ENCODE measurements around the gene SOAT1.

The SOAT1 gene

DNA sequence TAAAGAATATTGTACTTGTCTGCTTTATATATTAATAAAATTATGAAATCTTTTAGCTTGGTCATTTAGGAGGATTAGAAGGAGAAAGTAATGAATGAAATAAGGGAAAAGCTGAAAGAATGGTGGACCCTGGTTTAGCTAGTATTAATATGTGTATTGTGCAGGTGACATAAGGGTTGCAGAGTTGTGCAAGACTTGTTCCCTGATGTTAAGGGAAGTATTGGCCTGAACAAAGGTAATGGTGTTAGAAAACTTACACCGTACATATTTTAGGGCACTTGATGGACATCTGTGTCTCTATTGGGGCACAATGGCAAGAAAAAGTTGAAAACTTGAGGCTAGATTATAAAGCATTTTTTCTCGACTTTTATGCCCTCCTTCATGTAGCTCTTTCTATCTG, 32.2 kb downstream of the SOAT1 start:
- TF ChIP-seq TAF1 (IDR thresholded peaks at IDR 0.05; ENCODE audit: borderline replicate concordance, insufficient read depth, low read length) (no peak), FOXP2 (optimal IDR thresholded peaks at IDR 0.05; ENCODE audit: borderline replicate concordance, extremely low read depth, extremely low read length, insufficient read depth) (no peak), SIN3A (IDR thresholded peaks at IDR 0.05; ENCODE audit: borderline replicate concordance, insufficient read depth, low read length) (no peak), POLR2AphosphoS5 (IDR thresholded peaks at IDR 0.05; ENCODE audit: low read depth, low read length) (no peak)
- TF ChIP-seq, protein P1, sequence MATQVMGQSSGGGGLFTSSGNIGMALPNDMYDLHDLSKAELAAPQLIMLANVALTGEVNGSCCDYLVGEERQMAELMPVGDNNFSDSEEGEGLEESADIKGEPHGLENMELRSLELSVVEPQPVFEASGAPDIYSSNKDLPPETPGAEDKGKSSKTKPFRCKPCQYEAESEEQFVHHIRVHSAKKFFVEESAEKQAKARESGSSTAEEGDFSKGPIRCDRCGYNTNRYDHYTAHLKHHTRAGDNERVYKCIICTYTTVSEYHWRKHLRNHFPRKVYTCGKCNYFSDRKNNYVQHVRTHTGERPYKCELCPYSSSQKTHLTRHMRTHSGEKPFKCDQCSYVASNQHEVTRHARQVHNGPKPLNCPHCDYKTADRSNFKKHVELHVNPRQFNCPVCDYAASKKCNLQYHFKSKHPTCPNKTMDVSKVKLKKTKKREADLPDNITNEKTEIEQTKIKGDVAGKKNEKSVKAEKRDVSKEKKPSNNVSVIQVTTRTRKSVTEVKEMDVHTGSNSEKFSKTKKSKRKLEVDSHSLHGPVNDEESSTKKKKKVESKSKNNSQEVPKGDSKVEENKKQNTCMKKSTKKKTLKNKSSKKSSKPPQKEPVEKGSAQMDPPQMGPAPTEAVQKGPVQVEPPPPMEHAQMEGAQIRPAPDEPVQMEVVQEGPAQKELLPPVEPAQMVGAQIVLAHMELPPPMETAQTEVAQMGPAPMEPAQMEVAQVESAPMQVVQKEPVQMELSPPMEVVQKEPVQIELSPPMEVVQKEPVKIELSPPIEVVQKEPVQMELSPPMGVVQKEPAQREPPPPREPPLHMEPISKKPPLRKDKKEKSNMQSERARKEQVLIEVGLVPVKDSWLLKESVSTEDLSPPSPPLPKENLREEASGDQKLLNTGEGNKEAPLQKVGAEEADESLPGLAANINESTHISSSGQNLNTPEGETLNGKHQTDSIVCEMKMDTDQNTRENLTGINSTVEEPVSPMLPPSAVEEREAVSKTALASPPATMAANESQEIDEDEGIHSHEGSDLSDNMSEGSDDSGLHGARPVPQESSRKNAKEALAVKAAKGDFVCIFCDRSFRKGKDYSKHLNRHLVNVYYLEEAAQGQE (IDR thresholded peaks at IDR 0.05; ENCODE audit: insufficient read depth in 1 of 2, low read depth in 2 of 2, low read length in 2 of 2), result no peak

GRCh38 chr1:179326746-179327145, 33.1 kb downstream of the SOAT1 start:
- TF ChIP-seq, protein P1 (IDR thresholded peaks at IDR 0.05; ENCODE audit: insufficient read depth in 1 of 2, low read depth in 2 of 2, low read length in 2 of 2), result no peak
- TF ChIP-seq TAF1 (IDR thresholded peaks at IDR 0.05; ENCODE audit: borderline replicate concordance, insufficient read depth, low read length) (no peak), POLR2AphosphoS5 (IDR thresholded peaks at IDR 0.05; ENCODE audit: low read depth, low read length) (no peak), FOXP2 (optimal IDR thresholded peaks at IDR 0.05; ENCODE audit: borderline replicate concordance, extremely low read depth, extremely low read length, insufficient read depth) (no peak), SIN3A (IDR thresholded peaks at IDR 0.05; ENCODE audit: borderline replicate concordance, insufficient read depth, low read length) (no peak)

GRCh38 chr1:179327196-179327595, 33.6 kb downstream of the SOAT1 start:
- TF ChIP-seq TAF1 (IDR thresholded peaks at IDR 0.05; ENCODE audit: borderline replicate concordance, insufficient read depth, low read length) (no peak), SIN3A (IDR thresholded peaks at IDR 0.05; ENCODE audit: borderline replicate concordance, insufficient read depth, low read length) (no peak), POLR2AphosphoS5 (IDR thresholded peaks at IDR 0.05; ENCODE audit: low read depth, low read length) (no peak), FOXP2 (optimal IDR thresholded peaks at IDR 0.05; ENCODE audit: borderline replicate concordance, extremely low read depth, extremely low read length, insufficient read depth) (no peak)
- TF ChIP-seq, protein P1 (IDR thresholded peaks at IDR 0.05; ENCODE audit: insufficient read depth in 1 of 2, low read depth in 2 of 2, low read length in 2 of 2), result no peak

DNA sequence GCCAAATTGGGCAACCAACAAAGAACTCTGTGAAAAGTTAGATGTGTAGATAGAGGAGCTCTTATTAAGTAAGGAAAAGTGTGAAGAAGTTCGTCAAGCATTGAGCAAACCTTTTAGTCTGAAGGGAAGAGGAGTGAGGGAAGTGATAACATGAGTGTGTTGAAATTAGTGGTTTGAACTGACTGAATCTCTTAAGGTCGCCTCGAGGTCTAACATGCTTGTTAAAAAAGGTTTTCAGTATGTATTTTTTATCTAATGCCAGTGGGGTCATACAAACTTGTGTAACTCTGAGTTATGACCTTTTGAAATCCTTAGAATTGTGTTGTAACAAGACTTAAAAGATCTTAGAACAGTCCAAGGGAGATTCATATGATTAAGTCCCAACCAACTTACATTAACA, 34.1 kb downstream of the SOAT1 start:
- TF ChIP-seq, protein P1 (IDR thresholded peaks at IDR 0.05; ENCODE audit: insufficient read depth in 1 of 2, low read depth in 2 of 2, low read length in 2 of 2), result no peak
- TF ChIP-seq POLR2AphosphoS5 (IDR thresholded peaks at IDR 0.05; ENCODE audit: low read depth, low read length), result no peak
- TF ChIP-seq FOXP2 (optimal IDR thresholded peaks at IDR 0.05; ENCODE audit: borderline replicate concordance, extremely low read depth, extremely low read length, insufficient read depth), result no peak
- TF ChIP-seq TAF1 (IDR thresholded peaks at IDR 0.05; ENCODE audit: borderline replicate concordance, insufficient read depth, low read length), result no peak
- TF ChIP-seq SIN3A (IDR thresholded peaks at IDR 0.05; ENCODE audit: borderline replicate concordance, insufficient read depth, low read length), result no peak

- TF ChIP-seq FOXP2 (optimal IDR thresholded peaks at IDR 0.05; ENCODE audit: borderline replicate concordance, extremely low read depth, extremely low read length, insufficient read depth) (no peak), TAF1 (IDR thresholded peaks at IDR 0.05; ENCODE audit: borderline replicate concordance, insufficient read depth, low read length) (no peak), SIN3A (IDR thresholded peaks at IDR 0.05; ENCODE audit: borderline replicate concordance, insufficient read depth, low read length) (no peak), POLR2AphosphoS5 (IDR thresholded peaks at IDR 0.05; ENCODE audit: low read depth, low read length) (no peak)
- TF ChIP-seq, protein P1 (IDR thresholded peaks at IDR 0.05; ENCODE audit: insufficient read depth in 1 of 2, low read depth in 2 of 2, low read length in 2 of 2), result no peak
Observed at GRCh38 chr1:179329862-179330261, 36.3 kb downstream of the SOAT1 start.
